H1 (cell line): ENCODE measurements around the gene BTN1A1. TPM values are rescaled to one million over a fixed set of nuclear protein-coding genes. Genes with fewer than 3 reads are reported as not detected.

Experiments used
- GABPA ChIP-seq: IDR thresholded peaks from 2 replicates; pipeline ENCODE4 v1.6.1; 2011; ENCODE audit warnings: mild to moderate bottlenecking, low read length, moderate library complexity, borderline replicate concordance; ENCODE audit not compliant: insufficient read depth
- ZNF274 ChIP-seq: IDR thresholded peaks from 2 replicates; pipeline ENCODE4 v1.7.0; 2012; ENCODE audit warnings: low read length, borderline replicate concordance; ENCODE audit errors: extremely low read depth
- polyA plus RNA-seq, 7 experiments: library from polyadenylated mRNA; depleted of rRNA in 3 of 7; stranded (reverse) in 5 of 7; unstranded in 2 of 7; fragments of >200 nt in 5 of 7; fragments of 200-250 nt in 2 of 7; gene quantifications; 1 replicate in 5 of 7; 2 replicates in 1 of 7; 4 replicates in 1 of 7; pipeline versions ENCODE4 v1.2.1 to v1.2.3, GENCODE V29; 2011 to 2013; ENCODE audit warnings: missing spikeins in 2 of 7, mixed read lengths in 2 of 7
- total RNA-seq: library from RNA; stranded (reverse); fragmentation: NEBNext Ultra II Directional; extraction: Animal tissue kit (Norgen Biotek cat#: 25700); gene quantifications from 2 replicates; pipeline ENCODE4 v1.2.1, GENCODE V29; 2021

Gene BTN1A1
- total and polyA plus RNA-seq, 2 of the 8 experiments (the other 6 are each of a cell fraction or from before 2014, with no cell fraction given), result 0.28 to 0.35 TPM

DNA sequence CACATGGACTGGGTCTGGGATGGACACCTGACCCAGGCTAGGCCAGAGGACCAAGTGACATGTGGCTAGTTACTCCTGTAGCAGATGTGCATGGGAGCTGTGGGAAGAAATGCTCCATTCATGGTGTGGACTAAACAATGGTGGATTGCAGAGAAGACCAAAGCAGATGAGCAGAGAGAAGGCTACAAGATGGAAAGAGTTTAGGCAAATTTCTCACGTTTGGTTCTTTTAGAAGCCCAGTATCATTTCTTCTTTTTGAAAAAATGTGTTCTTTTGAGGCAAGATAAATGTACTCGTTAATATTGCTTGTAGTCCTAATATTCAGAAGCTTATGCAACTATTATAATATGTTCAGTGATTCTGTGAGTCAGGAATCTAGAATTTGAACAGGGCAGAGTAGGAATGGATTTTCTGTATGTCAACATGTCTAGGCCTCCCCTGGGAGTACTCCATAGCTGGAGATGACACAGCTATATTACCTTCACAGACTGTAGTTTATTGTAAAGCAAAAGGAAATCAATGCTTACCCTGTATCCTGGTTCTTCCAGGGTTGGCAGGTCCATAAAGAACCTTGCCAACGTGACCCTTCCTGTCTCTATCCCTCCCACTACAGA, 44.6 kb upstream of the BTN1A1 start (continued):
- no peak for TF ChIP-seq GABPA
- no peak for TF ChIP-seq ZNF274
